ENCODE results near the gene GATA2.

GATA2 gene

GRCh38 chr3:128492671-128493569, at the start of gene GATA2:
TSS of gene GATA2 (minus strand) at chr3:128493201. CDS start at chr3:128487031, 6,170 bp downstream.
- DNase-seq (ENCODE audit: low spot score), result no peak

DNA sequence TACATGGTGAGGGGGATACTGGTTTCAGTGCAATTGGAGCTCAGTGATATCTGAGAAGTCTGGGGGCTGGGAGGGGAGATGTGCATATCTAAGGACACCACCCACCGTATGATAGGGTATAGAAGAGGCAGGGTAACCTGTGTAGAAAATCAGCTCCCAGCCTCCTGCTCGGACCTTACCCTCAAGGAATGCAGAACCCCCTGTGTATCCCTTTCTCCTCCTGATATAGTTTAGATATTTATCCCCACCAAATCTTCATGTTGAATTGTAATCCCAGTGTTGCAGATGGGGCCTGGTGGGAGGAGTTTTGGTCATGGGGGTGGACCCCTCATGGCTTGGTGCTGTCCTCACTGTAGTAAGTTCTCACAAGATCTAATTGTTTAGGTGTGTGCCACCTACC, 48.2 kb upstream of the GATA2 start:
- no peak for DNase-seq (ENCODE audit: low spot score)

DNA sequence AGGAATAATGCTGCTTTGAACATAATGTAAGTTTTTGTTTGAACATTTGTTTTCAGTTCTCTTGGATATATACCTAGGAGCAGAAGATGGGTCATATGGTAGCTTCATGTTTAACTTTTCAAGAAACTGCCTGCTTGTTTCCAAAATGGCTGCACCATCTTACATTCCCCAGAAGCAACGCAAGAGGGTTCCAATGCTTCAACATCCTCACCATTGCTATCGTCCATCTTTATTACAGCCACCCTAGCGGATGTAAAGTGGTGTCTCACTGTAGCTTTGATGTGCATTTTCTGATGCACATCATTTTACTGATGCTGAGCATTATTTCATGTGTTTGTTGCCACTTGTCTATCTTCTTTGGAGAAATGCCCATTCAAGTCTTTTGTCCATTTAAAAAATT, 46.4 kb upstream of the GATA2 start:
- DNase-seq (ENCODE audit: low spot score), result no peak

GRCh38 chr3:128537091-128537703, 44.2 kb upstream of the GATA2 start:
- DNase-seq (ENCODE audit: low spot score), result no peak

DNA sequence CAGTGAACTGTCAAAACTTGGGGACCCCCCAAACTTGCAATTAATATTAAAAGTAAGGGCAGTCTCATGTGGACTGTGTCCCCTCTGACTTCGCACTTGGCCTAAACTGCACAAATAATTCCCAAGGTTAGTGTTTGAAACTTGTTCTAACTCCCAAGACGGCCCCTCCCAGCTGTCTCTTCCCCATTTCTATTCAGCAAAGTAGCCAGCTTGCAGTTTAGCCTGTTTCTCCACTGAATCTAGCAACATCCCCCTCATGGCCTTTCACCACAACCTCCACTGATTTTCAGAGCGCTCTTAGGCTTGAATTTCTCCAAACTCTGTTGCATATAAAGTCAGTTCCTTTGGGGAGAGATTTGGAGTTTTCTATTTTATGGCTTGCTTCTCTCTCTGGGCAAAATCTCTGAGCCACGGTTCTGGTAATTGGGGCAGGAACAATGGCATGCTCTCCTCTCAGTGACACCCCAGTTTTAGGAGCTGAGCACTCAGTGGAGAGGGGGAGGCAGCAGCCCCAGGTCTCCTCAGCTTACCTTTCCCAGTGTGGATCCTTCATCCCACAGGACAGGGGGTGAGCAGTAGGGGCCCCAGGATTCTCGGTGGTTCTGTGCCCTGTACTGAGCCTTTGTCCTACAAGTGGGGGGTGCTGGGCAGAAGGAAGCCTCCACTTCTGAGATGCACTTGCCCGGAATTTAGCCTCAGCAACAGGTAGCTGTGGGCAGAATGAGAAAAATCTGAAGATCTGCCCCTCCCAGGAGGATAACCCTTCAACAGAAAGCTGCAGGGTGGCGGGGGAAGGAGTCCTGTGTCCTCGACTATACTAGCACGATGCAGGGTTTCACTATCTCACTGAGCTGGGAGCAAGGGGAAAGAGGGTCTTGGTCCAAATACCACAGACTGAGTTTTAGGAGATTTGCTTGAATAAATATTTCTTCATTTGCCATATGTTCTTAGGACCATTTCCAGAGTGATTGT, 39.3 kb upstream of the GATA2 start:
- DNase-seq (ENCODE audit: low spot score), result no peak

- peak; percentile 19 for DNase-seq (ENCODE audit: low spot score)
Measured at GRCh38 chr3:128524374-128525299, 31.6 kb upstream of the GATA2 start.

- peak; percentile 28 for DNase-seq (ENCODE audit: low spot score)
Measured at GRCh38 chr3:128523591-128523990, 30.6 kb upstream of the GATA2 start.

- no peak for DNase-seq (ENCODE audit: low spot score)
Measured at GRCh38 chr3:128521715-128522114, 28.7 kb upstream of the GATA2 start.

DNA sequence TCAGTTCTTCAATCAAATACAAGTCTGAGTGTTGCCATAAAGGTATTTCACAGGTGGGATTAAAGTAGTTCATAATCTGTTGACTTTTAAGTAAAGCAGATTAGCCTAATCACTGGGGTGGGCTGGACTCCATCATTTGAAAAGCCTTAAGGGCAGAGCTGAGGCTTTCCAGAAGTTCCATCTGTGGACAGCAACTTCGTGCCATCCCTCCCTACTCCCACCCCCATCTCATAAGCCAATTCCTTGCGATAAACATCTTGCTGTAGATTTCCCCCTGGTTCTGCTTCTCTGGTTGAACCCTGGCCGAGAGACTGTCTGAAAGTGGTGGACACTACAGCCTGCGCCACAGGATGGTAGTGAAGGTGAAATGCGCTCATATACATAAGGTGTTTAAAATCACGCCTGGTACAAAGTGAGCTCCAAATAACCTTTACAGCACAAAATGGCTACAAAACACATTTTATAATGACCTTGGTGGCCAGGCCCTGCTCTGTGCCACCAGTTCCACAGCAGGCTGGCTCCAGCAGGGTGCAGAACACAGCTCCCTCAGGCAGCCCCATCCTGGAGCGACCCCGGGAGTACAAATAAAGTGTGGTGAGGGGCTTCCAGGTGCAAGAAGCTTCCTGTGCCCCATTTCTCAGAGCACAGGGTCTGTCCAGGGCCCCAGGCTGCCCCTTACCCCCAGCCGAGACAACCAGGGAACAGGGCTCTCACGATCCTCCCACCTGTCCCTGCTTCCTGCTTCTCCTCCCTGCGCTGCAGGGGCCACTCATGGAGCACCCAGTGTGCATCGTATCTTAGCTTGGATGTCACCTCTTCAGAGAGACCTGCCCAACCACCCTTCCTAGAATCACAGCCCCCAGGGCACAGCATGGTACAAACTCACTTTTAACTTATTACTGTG, 25.8 kb upstream of the GATA2 start:
- no peak for DNase-seq (ENCODE audit: low spot score)

DNA sequence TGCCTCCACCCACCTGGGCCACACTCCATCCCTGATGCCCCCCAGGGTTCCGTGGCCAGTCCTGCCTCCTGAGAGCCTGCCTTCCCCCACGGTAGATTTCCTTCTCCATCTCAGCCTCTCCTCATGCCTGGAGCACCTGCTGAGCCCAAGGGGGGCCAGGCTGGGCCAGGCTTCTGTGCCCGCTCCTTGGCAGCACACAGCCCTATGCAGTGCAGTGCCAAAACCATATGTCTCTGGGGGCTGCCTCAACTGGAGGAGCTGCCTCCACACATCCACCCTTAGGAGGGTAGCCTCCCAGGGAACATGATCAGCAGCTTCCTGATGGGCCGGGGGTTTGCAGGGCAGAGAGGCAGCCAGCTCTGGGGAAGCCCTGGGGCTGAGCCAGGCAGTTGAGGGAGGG, 24.6 kb upstream of the GATA2 start:
- DNase-seq (ENCODE audit: low spot score), result no peak

- DNase-seq (ENCODE audit: low spot score), result no peak
Measured at GRCh38 chr3:128515967-128516366, 23.0 kb upstream of the GATA2 start.

- DNase-seq (ENCODE audit: low spot score), result peak; percentile 0
Measured at GRCh38 chr3:128508852-128509251, 15.9 kb upstream of the GATA2 start.

DNA sequence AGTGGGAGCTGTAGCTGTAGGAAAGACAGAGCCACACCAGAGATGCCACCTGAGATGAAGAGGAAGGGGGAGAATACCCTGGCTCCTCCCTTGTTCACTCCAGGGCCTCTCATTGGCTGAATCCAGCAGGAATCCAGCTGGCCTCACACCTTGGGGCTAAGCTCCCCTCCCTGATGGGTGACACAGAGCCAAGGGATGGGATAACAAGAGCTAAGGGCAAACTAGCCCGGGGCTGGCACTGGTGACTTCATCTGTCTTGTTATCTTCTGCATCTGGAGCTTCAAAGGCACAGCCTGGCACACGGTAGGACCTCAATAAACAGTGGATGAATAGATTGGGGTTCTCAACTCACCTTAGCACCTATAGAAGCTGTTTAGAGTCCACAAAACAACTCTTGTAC, 13.8 kb upstream of the GATA2 start:
- no peak for DNase-seq (ENCODE audit: low spot score)

GRCh38 chr3:128505771-128506170, 12.8 kb upstream of the GATA2 start:
- DNase-seq (ENCODE audit: low spot score), result no peak

GRCh38 chr3:128504963-128505730, 12.1 kb upstream of the GATA2 start:
- DNase-seq (ENCODE audit: low spot score), result no peak

GRCh38 chr3:128504533-128504915, 11.5 kb upstream of the GATA2 start:
- DNase-seq (ENCODE audit: low spot score), result no peak

- no peak for DNase-seq (ENCODE audit: low spot score)
Measured at GRCh38 chr3:128503751-128504532, 10.9 kb upstream of the GATA2 start.

GRCh38 chr3:128503164-128503651, 10.2 kb upstream of the GATA2 start:
- DNase-seq (ENCODE audit: low spot score), result no peak

All from Ammon's horn (tissue), 1 donor.